ENCODE results near the gene BHLHE40. TPM values are rescaled to one million over a fixed set of nuclear protein-coding genes. Genes with fewer than 3 reads are reported as not detected.

Gene BHLHE40
- polyA plus RNA-seq, 1 of the 3 experiments (the other 2 are of a cell fraction), result 62.2 TPM

- H3K9me3 ChIP-seq, result no peaks in the 10 kb centered on the region
- peak overlapping the region; percentile 98; the same call in 1 of the 2 replicates for H3K9ac ChIP-seq
- H3K36me3 ChIP-seq (replicated peaks in 1 of 2; ENCODE audit: control insufficient read depth in 1 of 2, insufficient read depth in 2 of 2, low read length in 1 of 2), result peaks cover 20 to 26% of the 10 kb centered on the region in 2 experiments
- H4K20me1 ChIP-seq (ENCODE audit: insufficient read depth), result peaks cover 16% of the 10 kb centered on the region
- CTCF ChIA-PET, result interaction anchor here (1.0 to 16.3 kb wide), 13 partner anchors 8 to 264 kb away, joined by 3 to 277 read pairs (median 4); no protein-coding TSS in a partner anchor
- DNase-seq, result peak; percentile 79
- H3K27ac ChIP-seq (ENCODE audit: low read depth in 2 of 2, low read length in 1 of 2), result peak overlapping the region; percentile 91 to 95
- H3F3A ChIP-seq (replicated peaks; ENCODE audit: insufficient read depth), result peaks cover 36% of the 10 kb centered on the region
- no peaks in the 10 kb centered on the region for H3K9me2 ChIP-seq
- no peaks in the 10 kb centered on the region for H3K27me3 ChIP-seq (ENCODE audit: insufficient read depth)
- H2AFZ ChIP-seq (ENCODE audit: low read depth), result no peak overlapping the region
- H3K4me1 ChIP-seq (ENCODE audit: control insufficient read depth in 1 of 2, insufficient read depth in 2 of 2, low read depth in 1 of 2, low read length in 1 of 2), result peaks cover 18 to 26% of the 10 kb centered on the region in 2 experiments; a peak in 3 of 4 replicates
- 0% methylated on average over 12 of the region's 31 CpGs for WGBS (ENCODE audit: low lambda C conversion rate)
- H3K4me2 ChIP-seq, result peak overlapping the region; percentile 96; the same call in 1 of the 2 replicates
- POLR2A ChIA-PET, result interaction anchor here (0.8 to 1.9 kb wide), 5 partner anchors 8 to 267 kb away, joined by 3 to 9 read pairs (median 4); no protein-coding TSS in a partner anchor
- H3K4me3 ChIP-seq (ENCODE audit: low read depth in 2 of 2, low read length in 1 of 2), result peak overlapping the region; percentile 69 to 98
- peaks cover 46% of the 10 kb centered on the region for H3K79me2 ChIP-seq (ENCODE audit: insufficient read depth)
- TF ChIP-seq EZH2phosphoT487 (IDR thresholded peaks at IDR 0.05; ENCODE audit: borderline replicate concordance, low read depth) (no peak), GATA2 (CRISPR knock-in tag; IDR thresholded peaks at IDR 0.05) (no peak), JUND (IDR thresholded peaks at IDR 0.05) (no peak), TEAD4 (IDR thresholded peaks at IDR 0.05; ENCODE audit: borderline replicate concordance, insufficient read depth) (no peak), NRF1 (IDR thresholded peaks at IDR 0.05; ENCODE audit: low read depth, low read length) (no peak), FOXM1 (IDR thresholded peaks at IDR 0.05; ENCODE audit: low read depth) (no peak), MXI1 (IDR thresholded peaks at IDR 0.05; ENCODE audit: low read depth, low read length) (no peak), PBX3 (IDR thresholded peaks at IDR 0.05) (no peak), SIN3A (IDR thresholded peaks at IDR 0.05; ENCODE audit: borderline replicate concordance, low read depth, low read length) (peak; percentile 1; the same call in 1 of the 2 replicates), FOSL2 (IDR thresholded peaks at IDR 0.05; ENCODE audit: borderline replicate concordance, low read depth) (no peak), YY1 (IDR thresholded peaks at IDR 0.05; ENCODE audit: low read depth) (no peak), MAX (IDR thresholded peaks at IDR 0.05; ENCODE audit: low read depth) (peak; percentile 80), IRF3 (IDR thresholded peaks at IDR 0.05; ENCODE audit: low read depth, low read length) (no peak), TAF1 (IDR thresholded peaks at IDR 0.05; ENCODE audit: borderline replicate concordance, low read depth, low read length) (no peak), NFIC (IDR thresholded peaks at IDR 0.05; ENCODE audit: borderline replicate concordance) (no peak), RCOR1 (IDR thresholded peaks at IDR 0.05; ENCODE audit: low read length) (no peak), SMC3 (IDR thresholded peaks at IDR 0.05; ENCODE audit: low read depth, low read length) (no peak), RXRA (IDR thresholded peaks at IDR 0.05; ENCODE audit: borderline replicate concordance, low read depth) (no peak), FOXJ3 (CRISPR knock-in tag; IDR thresholded peaks at IDR 0.05) (no peak), RAD21 (IDR thresholded peaks at IDR 0.05; ENCODE audit: low read length) (no peak), ELF1 (IDR thresholded peaks at IDR 0.05) (no peak), REST (IDR thresholded peaks at IDR 0.05; ENCODE audit: low read depth, low read length) (no peak), CTCF (IDR thresholded peaks at IDR 0.05) (no peak), TCF12 (IDR thresholded peaks at IDR 0.05) (no peak), GABPA (IDR thresholded peaks at IDR 0.05; ENCODE audit: low read depth) (no peak)
These were observed 240 bp upstream of the BHLHE40 start for GRCh38 chr3:4978966-4979427.
